Activated naive CD8-positive, alpha-beta T cell treated with anti-CD3 and anti-CD28 coated beads, Interleukin-2, amount 50 U/mL, for 16 hours (primary cell): ENCODE measurements around the gene SHB.
"Not testable (repeated sequence)": the region's sequence is repeated elsewhere in the genome, so short reads cannot be mapped to it uniquely, and the experiment has no call there.

ENCODE experiments used
- DNase-seq: peaks from one replicate; pipeline ENCODE4 v3.0.0-alpha.2; 2020; ENCODE audit warnings: low read depth, low spot score

The SHB gene

GRCh38 chr9:37969558-37970300 lies 99.3 kb downstream of the SHB start:
- no peak for DNase-seq

DNA sequence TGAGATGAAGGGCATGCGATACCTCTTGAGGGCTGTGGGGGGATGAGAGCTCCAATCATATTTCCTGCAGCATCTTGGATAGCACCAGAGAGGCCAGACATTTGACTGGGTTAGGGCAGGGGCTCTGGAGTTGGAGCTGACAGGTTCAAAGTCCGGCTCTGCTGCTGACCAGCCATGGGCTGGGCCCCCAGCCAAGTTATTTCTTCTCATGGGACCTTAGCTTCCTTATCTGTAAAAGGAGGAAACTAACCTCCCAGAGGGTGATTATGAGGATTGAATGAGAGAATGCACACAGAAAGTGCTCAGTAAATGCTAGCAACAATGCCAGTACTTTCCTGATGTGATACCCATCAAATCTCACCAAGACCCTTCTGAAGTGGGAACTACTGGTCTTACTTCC lies 99.9 kb downstream of the SHB start:
- DNase-seq = no peak

- DNase-seq = no peak
Observed at GRCh38 chr9:37968228-37968701, 100.8 kb downstream of the SHB start.

- no peak for DNase-seq
Observed at GRCh38 chr9:37967761-37968080, 101.3 kb downstream of the SHB start.

DNA sequence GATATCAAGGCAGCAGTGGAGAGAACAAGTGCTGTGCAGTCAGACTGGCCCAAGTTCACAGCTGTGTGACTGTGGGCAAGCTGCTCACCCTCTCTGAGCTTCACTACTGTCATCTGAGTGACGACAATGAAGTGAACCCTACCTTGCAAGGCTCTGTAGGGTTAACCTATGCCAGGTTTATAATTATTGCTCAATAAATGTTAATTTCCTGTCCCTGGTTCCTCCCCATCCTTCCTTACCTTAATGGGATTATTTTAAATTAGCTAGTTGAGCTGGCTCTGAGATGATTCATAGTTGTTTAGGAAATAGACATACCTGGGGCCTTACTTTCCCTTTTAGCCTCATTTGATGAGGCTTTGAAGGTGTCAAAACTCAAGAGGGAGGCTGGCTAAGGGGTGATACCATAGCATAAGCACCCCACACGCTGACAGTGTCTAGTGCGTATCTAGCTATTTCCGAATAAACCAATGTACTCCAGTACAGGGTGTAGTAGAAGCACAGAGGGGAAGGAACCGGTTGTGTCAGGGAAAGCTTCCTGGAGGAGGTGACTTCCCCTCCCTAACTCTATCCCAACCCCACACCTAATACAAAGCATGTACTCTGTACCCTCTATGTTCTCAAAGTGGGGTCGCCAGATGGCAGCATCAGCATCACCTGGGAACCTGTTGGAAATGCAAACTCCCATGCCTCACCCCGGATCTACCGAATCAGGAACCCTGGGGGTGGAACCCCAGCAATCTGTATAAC lies 101.8 kb downstream of the SHB start:
- DNase-seq = no peak

- no peak for DNase-seq
Observed at GRCh38 chr9:37966412-37967013, 102.5 kb downstream of the SHB start.

GRCh38 chr9:37965676-37966345 lies 103.2 kb downstream of the SHB start:
- DNase-seq = not testable (repeated sequence)

DNA sequence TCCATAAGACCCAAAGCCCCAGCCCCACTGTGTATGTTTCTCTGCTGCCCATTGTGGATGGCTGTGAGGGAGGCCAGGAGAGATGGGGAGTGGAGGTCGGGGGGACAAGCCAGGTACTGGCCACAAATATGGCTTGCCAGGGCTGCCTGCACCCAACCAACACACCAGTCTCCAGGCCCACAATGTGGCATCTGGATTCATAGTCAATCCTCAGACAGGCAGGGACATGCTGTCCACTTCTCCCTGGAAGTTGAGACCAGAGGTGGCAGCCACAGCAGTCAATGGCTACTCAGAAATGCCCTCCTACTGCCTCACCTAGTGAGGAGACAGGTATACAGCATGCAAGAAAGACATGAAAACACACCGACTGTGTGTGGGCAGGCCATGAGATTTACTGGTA lies 103.9 kb downstream of the SHB start:
- DNase-seq = no peak

- no peak for DNase-seq
Observed at GRCh38 chr9:37964740-37965081, 104.3 kb downstream of the SHB start.

GRCh38 chr9:37963936-37964739 lies 104.9 kb downstream of the SHB start:
- no peak for DNase-seq

- DNase-seq = no peak
Observed at GRCh38 chr9:37961351-37961750, 107.7 kb downstream of the SHB start.

DNA sequence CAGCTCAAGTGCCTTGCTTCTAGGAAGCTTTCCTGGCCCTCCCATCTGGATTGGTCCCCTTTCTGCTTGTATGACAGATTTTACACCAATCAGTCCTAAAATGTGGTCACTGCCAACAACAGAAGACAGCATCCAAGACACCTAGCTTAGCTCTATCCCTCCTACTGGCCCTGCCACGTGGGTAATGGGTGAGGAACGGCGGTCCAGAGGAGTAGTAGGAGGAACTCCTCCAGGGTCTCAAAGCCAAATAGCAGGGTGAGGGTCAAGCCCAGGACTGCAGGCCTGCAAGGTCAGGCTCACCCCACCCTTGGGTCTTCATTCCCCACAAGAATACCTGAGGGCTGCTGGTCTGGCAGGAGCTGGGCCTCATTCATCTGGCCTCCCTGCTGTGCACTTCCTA lies 108.4 kb downstream of the SHB start:
- no peak for DNase-seq

DNA sequence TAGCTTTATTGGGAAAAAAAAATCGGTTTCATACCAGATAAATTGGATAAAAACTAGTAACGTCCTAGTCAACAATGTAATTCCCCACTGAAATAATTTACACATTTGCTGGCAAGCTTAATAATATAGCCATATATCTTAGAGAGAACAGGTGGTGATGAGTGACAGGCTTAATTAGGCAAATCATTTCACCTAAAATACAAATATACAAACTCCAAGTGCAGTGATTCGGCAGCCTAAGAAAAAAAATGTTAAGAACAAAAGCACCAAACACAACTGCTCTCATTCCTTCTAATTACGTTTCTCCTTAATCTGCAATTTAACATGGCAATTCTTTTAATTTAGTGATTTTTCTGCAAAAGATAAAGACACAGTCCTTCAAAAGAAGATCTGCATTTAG lies 109.1 kb downstream of the SHB start:
- DNase-seq = no peak

DNA sequence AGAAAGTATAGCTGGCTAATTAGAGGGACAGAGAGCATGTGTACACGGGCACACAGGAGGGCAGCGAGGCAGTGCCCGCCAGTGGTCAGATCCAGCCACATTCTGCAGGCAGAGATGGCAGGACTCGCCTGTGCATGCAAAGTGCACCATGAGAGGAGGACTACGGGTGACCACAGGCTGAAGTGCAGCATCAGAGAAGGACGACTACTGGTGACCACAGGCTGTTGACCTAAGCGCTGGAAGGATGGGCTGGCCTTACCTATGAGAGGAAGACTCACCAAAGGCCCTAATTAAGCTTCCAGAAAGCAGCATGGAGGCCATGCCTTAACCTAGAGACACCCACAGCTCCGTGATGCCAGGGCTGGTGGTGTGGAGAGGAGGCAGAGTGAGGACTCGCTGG lies 110.9 kb downstream of the SHB start:
- DNase-seq = no peak

GRCh38 chr9:37957664-37957953 lies 111.4 kb downstream of the SHB start:
- DNase-seq = no peak

- DNase-seq = no peak
Observed at GRCh38 chr9:37956904-37957663, 111.9 kb downstream of the SHB start.

- no peak for DNase-seq
Observed at GRCh38 chr9:37956423-37956820, 112.6 kb downstream of the SHB start.

- DNase-seq = no peak
Observed at GRCh38 chr9:37955781-37956422, 113.1 kb downstream of the SHB start.

GRCh38 chr9:37954581-37954981 lies 114.4 kb downstream of the SHB start:
- no peak for DNase-seq

DNA sequence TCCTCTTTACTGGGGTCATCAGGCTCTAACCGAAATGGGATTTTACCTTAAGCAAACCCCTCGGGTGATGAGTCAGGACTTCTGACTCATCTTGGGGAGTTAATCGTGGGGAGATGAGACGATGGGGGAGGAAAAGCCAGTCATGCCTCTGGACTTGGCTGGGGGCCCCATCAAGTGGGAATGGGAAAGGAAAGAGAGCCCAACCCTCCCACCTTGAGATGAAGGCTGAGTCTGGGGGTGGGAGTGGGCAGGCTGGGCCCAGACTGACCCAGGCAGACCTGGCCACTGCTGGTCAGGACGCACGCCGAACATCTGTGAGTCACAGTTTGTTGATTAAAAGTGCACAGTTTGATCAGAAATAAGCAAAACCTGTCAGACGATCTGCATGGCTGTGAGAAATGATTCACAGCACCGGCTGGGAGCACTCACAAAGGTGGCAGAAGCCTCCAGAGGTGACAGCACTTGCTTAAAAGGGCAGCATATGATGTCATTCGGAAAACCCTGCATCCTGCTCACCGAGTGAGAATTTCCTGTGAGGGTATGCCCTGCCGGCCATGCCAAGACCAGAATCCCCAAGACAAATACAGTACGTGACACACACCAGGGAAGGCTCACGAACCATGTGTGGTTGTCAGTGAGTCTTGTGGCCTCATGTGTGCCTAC lies 115.1 kb downstream of the SHB start:
- no peak for DNase-seq
